Activated CD8-positive, alpha-beta T cell treated with anti-CD3 and anti-CD28 coated beads, Interleukin-2, amount 10 ng/mL, durations not matched to agents 7 days and 5 days (primary cell): ENCODE measurements around the gene CCDC27. TPM values are rescaled to one million over a fixed set of nuclear protein-coding genes. Genes with fewer than 3 reads are reported as not detected.

Source experiments
- ATAC-seq: fragments of 150-1000 bp; cut with Tn5 transposase; one replicate; pipeline ENCODE4 v1.10.0; 2021; ENCODE audit warnings: moderate library complexity
- CTCF ChIA-PET: fragments of 350-600 bp; sonication (Branson Sonifier 250); formaldehyde crosslinking; loops from one replicate; lab custom pipeline; 2021; ENCODE audit warnings: antibody characterized with exemption; lab: Charles Lee
- POLR2A ChIA-PET: fragments of 350-600 bp; sonication (Branson Sonifier 250); formaldehyde crosslinking; loops from one replicate; lab custom pipeline; 2021; ENCODE audit warnings: antibody characterized with exemption; lab: Charles Lee
- DNase-seq: peaks from one replicate; pipeline ENCODE4 v3.0.0-alpha.2; 2020
- H3K27ac Mint-ChIP-seq: one replicate; pipeline ENCODE4 v1.8.0; 2021; ENCODE audit warnings: mild to moderate bottlenecking, mixed read lengths
- H3K27me3 Mint-ChIP-seq: one replicate; pipeline ENCODE4 v1.8.0; 2021; ENCODE audit warnings: low read depth, mixed read lengths
- H3K36me3 Mint-ChIP-seq: one replicate; pipeline ENCODE4 v1.8.0; 2021; ENCODE audit warnings: low read depth, mixed read lengths
- H3K4me1 Mint-ChIP-seq: one replicate; pipeline ENCODE4 v1.8.0; 2021; ENCODE audit warnings: low read depth, mixed read lengths
- H3K4me3 Mint-ChIP-seq: one replicate; pipeline ENCODE4 v1.8.0; 2021; ENCODE audit warnings: mild to moderate bottlenecking, mixed read lengths
- H3K9me3 Mint-ChIP-seq: one replicate; pipeline ENCODE4 v1.8.0; 2022; ENCODE audit warnings: mixed read lengths; ENCODE audit not compliant: insufficient read depth
- total RNA-seq, 2 experiments: library from RNA; stranded (reverse); gene quantifications; one replicate each; pipeline ENCODE4 v1.2.3, GENCODE V29; 2021

CCDC27 gene
- not detected for total RNA-seq

- CTCF ChIA-PET, result no interaction called here
- peaks cover 10% of the 10 kb centered on the region for H3K4me1 Mint-ChIP-seq
Measured at GRCh38 chr1:3752400-3752945, at the start of gene CCDC27. Gene CCDC27 (plus strand): TSS chr1:3752450. CDS start chr1:3752482, 32 bp downstream.

GRCh38 chr1:3702528-3702927, 49.7 kb upstream of the CCDC27 start:
- H3K36me3 Mint-ChIP-seq, result no peaks in the 10 kb centered on the region
- peaks cover 4% of the 10 kb centered on the region for H3K4me1 Mint-ChIP-seq
- ATAC-seq (no peak), DNase-seq (no peak)
- ChIA-PET POLR2A (no interaction called here), CTCF (no interaction called here)
- no peak overlapping the region for H3K27ac Mint-ChIP-seq
- H3K4me3 Mint-ChIP-seq, result no peak overlapping the region
- H3K9me3 Mint-ChIP-seq, result no peaks in the 10 kb centered on the region
- H3K27me3 Mint-ChIP-seq, result peaks cover 2% of the 10 kb centered on the region

More at GRCh38 chr1:3752400-3752945, at the start of gene CCDC27:
- no peaks in the 10 kb centered on the region for H3K9me3 Mint-ChIP-seq
- ATAC-seq, result no peak
- POLR2A ChIA-PET, result interaction anchor here (0.5 kb wide), 1 partner anchor 32 kb away, joined by 3 read pairs; no protein-coding TSS in a partner anchor
- H3K4me3 Mint-ChIP-seq, result no peak within 1 kb of the TSS
- H3K27ac Mint-ChIP-seq, result no peak within 1 kb of the TSS
- H3K27me3 Mint-ChIP-seq, result peaks cover 4% of the 10 kb centered on the region
- no peaks in the 10 kb centered on the region for H3K36me3 Mint-ChIP-seq
- DNase-seq, result no peak

GRCh38 chr1:3702990-3703728, 49.1 kb upstream of the CCDC27 start:
- H3K4me3 Mint-ChIP-seq, result no peak overlapping the region
- ATAC-seq (no peak), DNase-seq (no peak)
- H3K36me3 Mint-ChIP-seq, result no peaks in the 10 kb centered on the region
- peaks cover 2% of the 10 kb centered on the region for H3K27me3 Mint-ChIP-seq
- no peaks in the 10 kb centered on the region for H3K9me3 Mint-ChIP-seq
- no peak overlapping the region for H3K27ac Mint-ChIP-seq
- POLR2A ChIA-PET, result no interaction called here
- CTCF ChIA-PET, result no interaction called here
- peaks cover 4% of the 10 kb centered on the region for H3K4me1 Mint-ChIP-seq

GRCh38 chr1:3703786-3704371, 48.4 kb upstream of the CCDC27 start:
- Mint-ChIP-seq H3K4me1 (peaks cover 4% of the 10 kb centered on the region), H3K36me3 (no peaks in the 10 kb centered on the region), H3K27me3 (peaks cover 2% of the 10 kb centered on the region), H3K9me3 (no peaks in the 10 kb centered on the region), H3K4me3 (no peak overlapping the region), H3K27ac (peak overlapping the region; percentile 66)
- CTCF ChIA-PET, result no interaction called here
- ATAC-seq (no peak), DNase-seq (no peak)
- POLR2A ChIA-PET, result no interaction called here

GRCh38 chr1:3705341-3705950, 46.8 kb upstream of the CCDC27 start:
- H3K27ac Mint-ChIP-seq, result no peak overlapping the region
- no peak overlapping the region for H3K4me3 Mint-ChIP-seq
- H3K9me3 Mint-ChIP-seq, result no peaks in the 10 kb centered on the region
- DNase-seq (no peak), ATAC-seq (no peak)
- H3K27me3 Mint-ChIP-seq, result peaks cover 5% of the 10 kb centered on the region
- POLR2A ChIA-PET, result no interaction called here
- CTCF ChIA-PET, result no interaction called here
- H3K4me1 Mint-ChIP-seq, result peaks cover 4% of the 10 kb centered on the region
- no peaks in the 10 kb centered on the region for H3K36me3 Mint-ChIP-seq

- no peak for DNase-seq
- CTCF ChIA-PET, result no interaction called here
- H3K27me3 Mint-ChIP-seq, result peaks cover 5% of the 10 kb centered on the region
- POLR2A ChIA-PET, result no interaction called here
- H3K9me3 Mint-ChIP-seq, result no peaks in the 10 kb centered on the region
- H3K27ac Mint-ChIP-seq, result no peak overlapping the region
- H3K36me3 Mint-ChIP-seq, result no peaks in the 10 kb centered on the region
- no peak for ATAC-seq
- peaks cover 4% of the 10 kb centered on the region for H3K4me1 Mint-ChIP-seq
- H3K4me3 Mint-ChIP-seq, result no peak overlapping the region
Measured at GRCh38 chr1:3706651-3707297, 45.5 kb upstream of the CCDC27 start.

GRCh38 chr1:3707298-3707938, 44.8 kb upstream of the CCDC27 start:
- H3K9me3 Mint-ChIP-seq, result no peaks in the 10 kb centered on the region
- H3K36me3 Mint-ChIP-seq, result no peaks in the 10 kb centered on the region
- POLR2A ChIA-PET, result no interaction called here
- H3K27ac Mint-ChIP-seq, result no peak overlapping the region
- H3K4me3 Mint-ChIP-seq, result no peak overlapping the region
- H3K27me3 Mint-ChIP-seq, result peaks cover 5% of the 10 kb centered on the region
- peaks cover 4% of the 10 kb centered on the region for H3K4me1 Mint-ChIP-seq
- CTCF ChIA-PET, result no interaction called here
- ATAC-seq (no peak), DNase-seq (no peak)

GRCh38 chr1:3707939-3708328, 44.3 kb upstream of the CCDC27 start:
- no peak for ATAC-seq
- no peak for DNase-seq
- POLR2A ChIA-PET, result no interaction called here
- peaks cover 4% of the 10 kb centered on the region for H3K4me1 Mint-ChIP-seq
- peaks cover 5% of the 10 kb centered on the region for H3K27me3 Mint-ChIP-seq
- CTCF ChIA-PET, result no interaction called here
- H3K27ac Mint-ChIP-seq, result no peak overlapping the region
- H3K9me3 Mint-ChIP-seq, result no peaks in the 10 kb centered on the region
- no peaks in the 10 kb centered on the region for H3K36me3 Mint-ChIP-seq
- H3K4me3 Mint-ChIP-seq, result no peak overlapping the region

GRCh38 chr1:3708791-3709190, 43.5 kb upstream of the CCDC27 start:
- Mint-ChIP-seq H3K27ac (no peak overlapping the region), H3K27me3 (peaks cover 5% of the 10 kb centered on the region), H3K36me3 (no peaks in the 10 kb centered on the region), H3K4me1 (peaks cover 4% of the 10 kb centered on the region), H3K9me3 (no peaks in the 10 kb centered on the region), H3K4me3 (no peak overlapping the region)
- ChIA-PET CTCF (no interaction called here), POLR2A (no interaction called here)
- DNase-seq (no peak), ATAC-seq (no peak)

- Mint-ChIP-seq H3K36me3 (no peaks in the 10 kb centered on the region), H3K9me3 (no peaks in the 10 kb centered on the region), H3K4me1 (no peaks in the 10 kb centered on the region), H3K27ac (no peak overlapping the region), H3K27me3 (peaks cover 5% of the 10 kb centered on the region), H3K4me3 (no peak overlapping the region)
- ATAC-seq (no peak), DNase-seq (no peak)
- ChIA-PET CTCF (interaction anchor here (0.7 kb wide), 1 partner anchor 14 kb away, joined by 3 read pairs; no protein-coding TSS in a partner anchor), POLR2A (no interaction called here)
Measured at GRCh38 chr1:3710251-3710650, 42.0 kb upstream of the CCDC27 start.

GRCh38 chr1:3711381-3711779, 40.9 kb upstream of the CCDC27 start:
- H3K9me3 Mint-ChIP-seq, result no peaks in the 10 kb centered on the region
- ATAC-seq (no peak), DNase-seq (no peak)
- no peaks in the 10 kb centered on the region for H3K36me3 Mint-ChIP-seq
- ChIA-PET CTCF (interaction anchor here (0.9 kb wide), 1 partner anchor 16 kb away, joined by 3 read pairs; no protein-coding TSS in a partner anchor), POLR2A (no interaction called here)
- no peaks in the 10 kb centered on the region for H3K4me1 Mint-ChIP-seq
- H3K27ac Mint-ChIP-seq, result no peak overlapping the region
- peaks cover 5% of the 10 kb centered on the region for H3K27me3 Mint-ChIP-seq
- H3K4me3 Mint-ChIP-seq, result no peak overlapping the region
